MM.1S (cell line): Measurements from ENCODE around the gene FGGY.

Experiments
- DNase-seq: peaks from one replicate; pipeline ENCODE4 v3.0.0-alpha.2; 2015
- H2AFZ ChIP-seq: fragments of 300-600 bp; sonication (generic); 2 replicates; pipeline ENCODE4 v1.6.0; 2016; ENCODE audit warnings: antibody characterized with exemption, low read length
- H3F3A ChIP-seq: fragments of 300-600 bp; sonication (generic); 2 replicates; pipeline ENCODE4 v1.6.1; 2016; ENCODE audit warnings: mild to moderate bottlenecking, antibody characterized with exemption, low read length, moderate library complexity, mixed read lengths; ENCODE audit not compliant: insufficient read depth
- H3K27ac ChIP-seq: fragments of 300-600 bp; sonication (generic); 2 replicates; pipeline ENCODE4 v1.5.1; 2016; ENCODE audit warnings: mild to moderate bottlenecking, low read length
- H3K27me3 ChIP-seq: fragments of 300-600 bp; sonication (generic); replicated peaks from 2 replicates; pipeline ENCODE4 v1.6.0; 2016; ENCODE audit warnings: low read length; ENCODE audit not compliant: insufficient read depth
- H3K36me3 ChIP-seq: fragments of 300-600 bp; sonication (generic); replicated peaks from 2 replicates; pipeline ENCODE4 v1.6.1; 2016; ENCODE audit warnings: mild to moderate bottlenecking, low read length, mixed read lengths; ENCODE audit not compliant: insufficient read depth
- H3K4me1 ChIP-seq: fragments of 300-600 bp; sonication (generic); 2 replicates; pipeline ENCODE4 v1.6.1; 2016; ENCODE audit warnings: low read length, mixed read lengths
- H3K4me2 ChIP-seq: fragments of 300-600 bp; sonication (generic); 2 replicates; pipeline ENCODE4 v1.6.0; 2016; ENCODE audit warnings: low read depth, low read length
- H3K4me3 ChIP-seq: fragments of 300-600 bp; sonication (generic); 2 replicates; pipeline ENCODE4 v1.5.1; 2016; ENCODE audit warnings: low read length, mixed read lengths
- H3K79me2 ChIP-seq: fragments of 300-600 bp; sonication (generic); 2 replicates; pipeline ENCODE4 v1.6.1; 2016; ENCODE audit warnings: mixed run types, low read length, mixed read lengths
- H3K9ac ChIP-seq: fragments of 300-600 bp; sonication (generic); 2 replicates; pipeline ENCODE4 v1.6.1; 2016; ENCODE audit warnings: low read length, mixed read lengths
- H3K9me2 ChIP-seq: fragments of 300-600 bp; sonication (generic); replicated peaks from 2 replicates; pipeline ENCODE4 v1.6.1; 2016; ENCODE audit warnings: mild to moderate bottlenecking, low read length, mixed read lengths; ENCODE audit not compliant: insufficient read depth
- H3K9me3 ChIP-seq: fragments of 300-600 bp; sonication (generic); replicated peaks from 2 replicates; pipeline ENCODE4 v1.6.1; 2016; ENCODE audit warnings: mild to moderate bottlenecking, low read length, mixed read lengths; ENCODE audit not compliant: insufficient read depth
- H4K20me1 ChIP-seq: fragments of 300-600 bp; sonication (generic); 2 replicates; pipeline ENCODE4 v1.6.1; 2016; ENCODE audit warnings: mild to moderate bottlenecking, low read length, moderate library complexity, mixed read lengths; ENCODE audit not compliant: insufficient read depth
- CTCF ChIP-seq: fragments of 300-600 bp; sonication (generic); IDR thresholded peaks from 2 replicates; pipeline ENCODE4 v1.5.1; 2016; ENCODE audit warnings: antibody characterized with exemption, low read length, mixed read lengths
- EZH2 ChIP-seq: fragments of 300-600 bp; sonication (generic); optimal IDR thresholded peaks from 2 replicates; pipeline ENCODE3; 2017; ENCODE audit warnings: low read depth, mild to moderate bottlenecking, antibody characterized with exemption, low read length, mixed read lengths
- EZH2phosphoT487 ChIP-seq: fragments of 300-600 bp; sonication (generic); IDR thresholded peaks from 2 replicates; pipeline ENCODE4 v1.6.1; 2018; ENCODE audit warnings: antibody characterized with exemption, low read length

FGGY gene

GRCh38 chr1:59739111-59739510, 442.2 kb downstream of the FGGY start:
- H3K27ac ChIP-seq, result no peak overlapping the region

GRCh38 chr1:59742526-59742925, 445.6 kb downstream of the FGGY start:
- no peaks in the 10 kb centered on the region for H4K20me1 ChIP-seq
- no peaks in the 10 kb centered on the region for H3K36me3 ChIP-seq
- no peak overlapping the region for H3K4me3 ChIP-seq
- no peaks in the 10 kb centered on the region for H3K27me3 ChIP-seq
- H3K9me3 ChIP-seq, result no peaks in the 10 kb centered on the region
- H3K4me2 ChIP-seq, result no peak overlapping the region
- DNase-seq, result no peak
- H2AFZ ChIP-seq, result no peak overlapping the region
- H3K79me2 ChIP-seq, result no peaks in the 10 kb centered on the region
- H3K9ac ChIP-seq, result no peak overlapping the region
- no peaks in the 10 kb centered on the region for H3F3A ChIP-seq
- TF ChIP-seq CTCF (no peak), EZH2 (no peak), EZH2phosphoT487 (no peak)
- no peaks in the 10 kb centered on the region for H3K9me2 ChIP-seq
- H3K4me1 ChIP-seq, result no peaks in the 10 kb centered on the region
- no peak overlapping the region for H3K27ac ChIP-seq

More at GRCh38 chr1:59739111-59739510, 442.2 kb downstream of the FGGY start:
- H3K27me3 ChIP-seq, result no peaks in the 10 kb centered on the region
- no peaks in the 10 kb centered on the region for H4K20me1 ChIP-seq
- no peak for TF ChIP-seq EZH2phosphoT487
- TF ChIP-seq EZH2, result no peak
- no peak for TF ChIP-seq CTCF
- H3F3A ChIP-seq, result no peaks in the 10 kb centered on the region
- H3K9me3 ChIP-seq, result no peaks in the 10 kb centered on the region
- no peaks in the 10 kb centered on the region for H3K4me1 ChIP-seq
- H3K36me3 ChIP-seq, result no peaks in the 10 kb centered on the region
- no peak overlapping the region for H3K4me2 ChIP-seq
- no peak overlapping the region for H3K4me3 ChIP-seq
- no peaks in the 10 kb centered on the region for H3K9me2 ChIP-seq
- H2AFZ ChIP-seq, result no peak overlapping the region
- H3K9ac ChIP-seq, result no peak overlapping the region
- H3K79me2 ChIP-seq, result no peaks in the 10 kb centered on the region
- DNase-seq, result no peak

- TF ChIP-seq EZH2 (no peak), CTCF (no peak), EZH2phosphoT487 (no peak)
- H3K27ac ChIP-seq, result no peak overlapping the region
- no peaks in the 10 kb centered on the region for H3K79me2 ChIP-seq
- H3K4me1 ChIP-seq, result no peaks in the 10 kb centered on the region
- no peaks in the 10 kb centered on the region for H4K20me1 ChIP-seq
- no peak overlapping the region for H2AFZ ChIP-seq
- no peaks in the 10 kb centered on the region for H3K36me3 ChIP-seq
- no peaks in the 10 kb centered on the region for H3K27me3 ChIP-seq
- H3K9me3 ChIP-seq, result no peaks in the 10 kb centered on the region
- H3K9ac ChIP-seq, result no peak overlapping the region
- H3K4me3 ChIP-seq, result no peak overlapping the region
- no peak for DNase-seq
- no peaks in the 10 kb centered on the region for H3K9me2 ChIP-seq
- H3F3A ChIP-seq, result no peaks in the 10 kb centered on the region
- H3K4me2 ChIP-seq, result no peak overlapping the region
Observed at GRCh38 chr1:59743324-59744091, 446.6 kb downstream of the FGGY start.
